Measurements from ENCODE around the gene UBE2D3.
"Not testable (repeated sequence)": the region's sequence is repeated elsewhere in the genome, so short reads cannot be mapped to it uniquely, and the experiment has no call there.

UBE2D3 gene

GRCh38 chr4:102868153-102868780 lies 40.9 kb upstream of the UBE2D3 start:
- Histone ChIP-seq H3K4me2 (ENCODE audit: low read length) (peak overlapping the region; percentile 62), H2AK5ac (ENCODE audit: low read length) (no peak overlapping the region), H3K9ac (ENCODE audit: low read length) (peak overlapping the region; percentile 80), H3K79me1 (ENCODE audit: low read length) (peaks cover 12% of the 10 kb centered on the region), H3K79me2 (ENCODE audit: control insufficient read depth, insufficient read depth, low read length, poor library complexity) (no peaks in the 10 kb centered on the region), H2BK5ac (ENCODE audit: low read depth, low read length, poor library complexity) (peak overlapping the region; percentile 25), H4K91ac (ENCODE audit: low read depth, low read length) (peak overlapping the region; percentile 33), H2BK12ac (ENCODE audit: low read length) (no peak overlapping the region), H3K4me1 (ENCODE audit: control insufficient read depth in 1 of 2, insufficient read depth in 2 of 2, low read length in 2 of 2) (peaks cover 0 to 3% of the 10 kb centered on the region in 2 experiments), H3K14ac (ENCODE audit: low read length) (peak overlapping the region; percentile 72), H3K4me3 (ENCODE audit: low read depth, low read length) (peak overlapping the region; percentile 65), H2BK120ac (ENCODE audit: insufficient read depth, low read length, poor library complexity) (peak overlapping the region; percentile 55), H4K12ac (ENCODE audit: low read depth, low read length) (peak overlapping the region; percentile 92), H3K9me3 (ENCODE audit: insufficient read depth, low read depth, low read length) (no peaks in the 10 kb centered on the region), H4K8ac (ENCODE audit: low read depth, low read length) (peak overlapping the region; percentile 77), H3K27ac (ENCODE audit: low read depth, low read length) (peak overlapping the region; percentile 95), H3K18ac (ENCODE audit: low read length) (peak overlapping the region; percentile 19), H2AFZ (ENCODE audit: insufficient read depth, low read length, poor library complexity) (peak overlapping the region; percentile 37), H3K36me3 (ENCODE audit: control insufficient read depth in 1 of 2, insufficient read depth in 2 of 2, low read length in 2 of 2) (peaks cover 0 to 2% of the 10 kb centered on the region in 2 experiments), H3K4ac (ENCODE audit: low read depth, low read length) (peak overlapping the region; percentile 55), H3K23ac (ENCODE audit: low read length) (no peak overlapping the region), H3K27me3 (ENCODE audit: insufficient read depth, low read length) (no peaks in the 10 kb centered on the region)
- peak in 1 of 2 donors; percentile 1 for DNase-seq
- no CpG with 5 or more reads among the region's 23 CpGs for WGBS (ENCODE audit: extremely low coverage, insufficient coverage, insufficient read length)

GRCh38 chr4:102867278-102868152 lies 40.2 kb upstream of the UBE2D3 start:
- Histone ChIP-seq H3K79me2 (ENCODE audit: control insufficient read depth, insufficient read depth, low read length, poor library complexity) (no peaks in the 10 kb centered on the region), H3K4me1 (ENCODE audit: control insufficient read depth in 1 of 2, insufficient read depth in 2 of 2, low read length in 2 of 2) (peaks cover 0 to 3% of the 10 kb centered on the region in 2 experiments), H3K27ac (ENCODE audit: low read depth, low read length) (peak overlapping the region; percentile 17), H3K4ac (ENCODE audit: low read depth, low read length) (peak overlapping the region; percentile 55), H3K14ac (ENCODE audit: low read length) (no peak overlapping the region), H3K4me3 (ENCODE audit: low read depth, low read length) (no peak overlapping the region), H4K12ac (ENCODE audit: low read depth, low read length) (no peak overlapping the region), H2BK12ac (ENCODE audit: low read length) (no peak overlapping the region), H3K36me3 (ENCODE audit: control insufficient read depth in 1 of 2, insufficient read depth in 2 of 2, low read length in 2 of 2) (no peaks in the 10 kb centered on the region), H3K4me2 (ENCODE audit: low read length) (peak overlapping the region; percentile 62), H3K79me1 (ENCODE audit: low read length) (peaks cover 12% of the 10 kb centered on the region), H4K91ac (ENCODE audit: low read depth, low read length) (peak overlapping the region; percentile 33), H2AFZ (ENCODE audit: insufficient read depth, low read length, poor library complexity) (no peak overlapping the region), H3K23ac (ENCODE audit: low read length) (no peak overlapping the region), H3K18ac (ENCODE audit: low read length) (peak overlapping the region; percentile 14), H3K9ac (ENCODE audit: low read length) (no peak overlapping the region), H2AK5ac (ENCODE audit: low read length) (no peak overlapping the region), H2BK5ac (ENCODE audit: low read depth, low read length, poor library complexity) (no peak overlapping the region), H3K27me3 (ENCODE audit: insufficient read depth, low read length) (no peaks in the 10 kb centered on the region), H3K9me3 (ENCODE audit: insufficient read depth, low read depth, low read length) (no peaks in the 10 kb centered on the region), H2BK120ac (ENCODE audit: insufficient read depth, low read length, poor library complexity) (no peak overlapping the region), H4K8ac (ENCODE audit: low read depth, low read length) (no peak overlapping the region)
- WGBS (ENCODE audit: extremely low coverage, insufficient coverage, insufficient read length): no CpG with 5 or more reads among the region's 12 CpGs
- DNase-seq: peak in 1 of 2 donors; percentile 10

DNA sequence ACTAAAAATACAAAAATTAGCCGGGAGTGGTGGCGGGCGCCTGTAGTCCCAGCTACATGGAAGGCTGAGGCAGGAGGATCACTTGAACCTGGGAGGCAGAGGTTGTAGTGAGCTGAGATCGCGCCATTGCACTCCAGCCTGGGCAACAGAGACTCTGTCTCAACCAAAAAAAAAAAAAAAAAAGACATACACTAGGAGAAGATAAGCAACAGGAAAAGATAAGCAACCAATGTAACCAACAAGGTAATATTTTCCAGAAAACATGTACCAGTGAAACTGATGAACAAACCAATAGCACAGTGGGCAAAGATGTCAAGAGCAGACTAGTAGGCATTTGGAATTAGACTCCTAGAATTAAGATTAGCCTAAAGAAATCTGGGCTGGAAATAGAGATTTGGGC lies 38.0 kb upstream of the UBE2D3 start:
- DNase-seq; H3K14ac ChIP-seq (ENCODE audit: low read length); H2AFZ ChIP-seq (ENCODE audit: insufficient read depth, low read length, poor library complexity); H4K8ac ChIP-seq (ENCODE audit: low read depth, low read length); H3K27ac ChIP-seq (ENCODE audit: low read depth, low read length); H4K91ac ChIP-seq (ENCODE audit: low read depth, low read length); H4K12ac ChIP-seq (ENCODE audit: low read depth, low read length); H3K4me1 ChIP-seq (ENCODE audit: control insufficient read depth in 1 of 2, insufficient read depth in 2 of 2, low read length in 2 of 2); H3K18ac ChIP-seq (ENCODE audit: low read length); H3K27me3 ChIP-seq (ENCODE audit: insufficient read depth, low read length); H2BK12ac ChIP-seq (ENCODE audit: low read length); H3K4ac ChIP-seq (ENCODE audit: low read depth, low read length); H3K9ac ChIP-seq (ENCODE audit: low read length); H2BK120ac ChIP-seq (ENCODE audit: insufficient read depth, low read length, poor library complexity); H3K36me3 ChIP-seq (ENCODE audit: control insufficient read depth in 1 of 2, insufficient read depth in 2 of 2, low read length in 2 of 2); H3K4me3 ChIP-seq (ENCODE audit: low read depth, low read length); H3K79me2 ChIP-seq (ENCODE audit: control insufficient read depth, insufficient read depth, low read length, poor library complexity); H3K23ac ChIP-seq (ENCODE audit: low read length); H3K9me3 ChIP-seq (ENCODE audit: insufficient read depth, low read depth, low read length); H2AK5ac ChIP-seq (ENCODE audit: low read length); H3K4me2 ChIP-seq (ENCODE audit: low read length); H2BK5ac ChIP-seq (ENCODE audit: low read depth, low read length, poor library complexity): not testable (repeated sequence)
- WGBS (ENCODE audit: extremely low coverage, insufficient coverage, insufficient read length): no CpG with 5 or more reads among the region's 5 CpGs
- H3K79me1 ChIP-seq (ENCODE audit: low read length): peaks cover 12% of the 10 kb centered on the region

DNA sequence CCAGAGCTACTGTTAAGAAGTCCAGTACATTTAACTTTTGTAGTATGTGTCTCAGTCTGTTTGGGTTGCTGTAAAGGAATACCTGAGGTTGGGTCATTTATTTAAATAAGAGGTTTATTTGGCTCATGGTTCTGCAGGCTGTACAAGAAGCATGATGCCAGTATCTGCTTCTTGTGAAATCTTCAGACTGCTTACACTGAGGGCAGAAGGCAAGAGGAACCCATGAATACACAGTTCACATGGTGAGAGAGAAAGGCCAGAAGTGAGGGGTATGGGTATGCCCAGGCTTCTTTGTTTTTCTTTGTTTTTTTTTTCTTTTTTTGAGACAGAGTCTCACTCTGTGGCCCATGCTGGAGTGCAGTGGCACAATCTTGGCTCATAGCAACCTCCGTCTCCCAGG lies 35.4 kb upstream of the UBE2D3 start:
- no peak overlapping the region for H4K8ac ChIP-seq (ENCODE audit: low read depth, low read length)
- no peak overlapping the region for H3K27ac ChIP-seq (ENCODE audit: low read depth, low read length)
- no peak overlapping the region for H4K12ac ChIP-seq (ENCODE audit: low read depth, low read length)
- no peaks in the 10 kb centered on the region for H3K79me2 ChIP-seq (ENCODE audit: control insufficient read depth, insufficient read depth, low read length, poor library complexity)
- H3K23ac ChIP-seq (ENCODE audit: low read length): no peak overlapping the region
- H3K4ac ChIP-seq (ENCODE audit: low read depth, low read length): no peak overlapping the region
- no peak overlapping the region for H3K4me2 ChIP-seq (ENCODE audit: low read length)
- no CpG with 5 or more reads among the region's 1 CpG for WGBS (ENCODE audit: extremely low coverage, insufficient coverage, insufficient read length)
- H2BK5ac ChIP-seq (ENCODE audit: low read depth, low read length, poor library complexity): no peak overlapping the region
- H3K79me1 ChIP-seq (ENCODE audit: low read length): no peaks in the 10 kb centered on the region
- no peak overlapping the region for H2BK120ac ChIP-seq (ENCODE audit: insufficient read depth, low read length, poor library complexity)
- no peak overlapping the region for H4K91ac ChIP-seq (ENCODE audit: low read depth, low read length)
- no peak overlapping the region for H3K9ac ChIP-seq (ENCODE audit: low read length)
- H2AK5ac ChIP-seq (ENCODE audit: low read length): no peak overlapping the region
- H2BK12ac ChIP-seq (ENCODE audit: low read length): no peak overlapping the region
- no peaks in the 10 kb centered on the region for H3K9me3 ChIP-seq (ENCODE audit: insufficient read depth, low read depth, low read length)
- no peak overlapping the region for H2AFZ ChIP-seq (ENCODE audit: insufficient read depth, low read length, poor library complexity)
- no peaks in the 10 kb centered on the region for H3K4me1 ChIP-seq (ENCODE audit: control insufficient read depth in 1 of 2, insufficient read depth in 2 of 2, low read length in 2 of 2)
- no peak overlapping the region for H3K14ac ChIP-seq (ENCODE audit: low read length)
- no peak overlapping the region for H3K4me3 ChIP-seq (ENCODE audit: low read depth, low read length)
- H3K27me3 ChIP-seq (ENCODE audit: insufficient read depth, low read length): no peaks in the 10 kb centered on the region
- no peak overlapping the region for H3K18ac ChIP-seq (ENCODE audit: low read length)
- peaks cover 2% of the 10 kb centered on the region in 2 experiments for H3K36me3 ChIP-seq (ENCODE audit: control insufficient read depth in 1 of 2, insufficient read depth in 2 of 2, low read length in 2 of 2)
- DNase-seq: no peak
